Measurements from ENCODE around the gene MTX2.

GRCh38 chr2:176237456-176237855 lies 31.8 kb upstream of the MTX2 start:
- TF ChIP-seq CTCF (IDR thresholded peaks at IDR 0.05; ENCODE audit: insufficient read depth, low read depth, low read length) (no peak), EZH2 (IDR thresholded peaks at IDR 0.05; ENCODE audit: insufficient read depth, low read length) (no peak)
